Kidney epithelial cell (primary cell): ENCODE data around the gene HSCB. TPM values are rescaled to one million over a fixed set of nuclear protein-coding genes. Genes with fewer than 3 reads are reported as not detected.

Experiments used
- DNase-seq: peaks from one replicate; pipeline ENCODE4 v3.0.0-alpha.2; 2010; ENCODE audit warnings: low read depth
- H3K27me3 ChIP-seq: 2 replicates; pipeline ENCODE4 v1.6.0; 2011; ENCODE audit warnings: low read length; ENCODE audit not compliant: control insufficient read depth, insufficient read depth
- H3K36me3 ChIP-seq: 2 replicates; pipeline ENCODE4 v1.5.1; 2011; ENCODE audit warnings: low read length; ENCODE audit not compliant: control insufficient read depth, insufficient read depth
- H3K4me3 ChIP-seq: 2 replicates; pipeline ENCODE4 v1.5.1; 2011; ENCODE audit warnings: low read depth, mild to moderate bottlenecking, control low read depth, low read length
- total RNA-seq: library from RNA; depleted of rRNA; stranded (reverse); fragments of >200 nt; gene quantifications from 2 replicates; pipeline ENCODE4 v1.2.3, GENCODE V29; 2015
- TF ChIP-seq, protein P1 (sequence below): IDR thresholded peaks from 2 replicates; pipeline ENCODE4 v1.5.1; 2011; ENCODE audit warnings: mild to moderate bottlenecking, moderate library complexity, low read length, control low read depth, inconsistent platforms; ENCODE audit not compliant: insufficient read depth, poor library complexity, severe bottlenecking

The HSCB gene
- total RNA-seq, 1 donor from 2014 or later = 34.2 TPM

DNA sequence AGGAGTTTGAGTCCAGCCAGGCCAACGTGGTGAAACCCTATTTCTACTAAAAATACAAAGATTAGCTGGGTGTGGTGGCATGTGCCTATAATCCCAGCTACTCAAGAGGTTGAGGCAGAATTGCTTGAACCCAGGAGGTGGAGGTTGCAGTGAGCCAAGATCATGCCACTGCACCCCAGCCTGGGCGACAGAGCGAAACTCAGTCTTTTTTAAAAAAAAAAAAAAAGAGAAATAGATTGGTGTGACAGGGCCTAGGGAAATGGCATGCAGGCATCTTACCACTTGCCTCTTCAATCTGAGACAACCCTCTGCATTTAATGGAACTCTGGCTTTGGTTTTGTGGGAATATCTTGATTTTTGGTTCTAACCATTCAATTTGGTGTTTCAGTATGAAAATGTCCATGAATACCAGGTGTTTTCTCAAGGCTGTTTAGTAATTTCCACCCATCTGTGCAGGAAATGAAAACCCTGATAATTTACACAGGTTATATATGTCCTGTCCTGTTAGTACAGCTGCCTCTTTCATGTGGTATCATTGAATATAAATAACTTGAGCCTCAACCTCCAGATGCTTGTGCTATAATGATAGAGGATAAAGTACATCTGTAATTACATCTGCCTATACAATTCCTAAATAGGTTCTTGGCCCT lies 50.1 kb downstream of the HSCB start:
- no peaks in the 10 kb centered on the region for H3K27me3 ChIP-seq
- TF ChIP-seq, protein P1, sequence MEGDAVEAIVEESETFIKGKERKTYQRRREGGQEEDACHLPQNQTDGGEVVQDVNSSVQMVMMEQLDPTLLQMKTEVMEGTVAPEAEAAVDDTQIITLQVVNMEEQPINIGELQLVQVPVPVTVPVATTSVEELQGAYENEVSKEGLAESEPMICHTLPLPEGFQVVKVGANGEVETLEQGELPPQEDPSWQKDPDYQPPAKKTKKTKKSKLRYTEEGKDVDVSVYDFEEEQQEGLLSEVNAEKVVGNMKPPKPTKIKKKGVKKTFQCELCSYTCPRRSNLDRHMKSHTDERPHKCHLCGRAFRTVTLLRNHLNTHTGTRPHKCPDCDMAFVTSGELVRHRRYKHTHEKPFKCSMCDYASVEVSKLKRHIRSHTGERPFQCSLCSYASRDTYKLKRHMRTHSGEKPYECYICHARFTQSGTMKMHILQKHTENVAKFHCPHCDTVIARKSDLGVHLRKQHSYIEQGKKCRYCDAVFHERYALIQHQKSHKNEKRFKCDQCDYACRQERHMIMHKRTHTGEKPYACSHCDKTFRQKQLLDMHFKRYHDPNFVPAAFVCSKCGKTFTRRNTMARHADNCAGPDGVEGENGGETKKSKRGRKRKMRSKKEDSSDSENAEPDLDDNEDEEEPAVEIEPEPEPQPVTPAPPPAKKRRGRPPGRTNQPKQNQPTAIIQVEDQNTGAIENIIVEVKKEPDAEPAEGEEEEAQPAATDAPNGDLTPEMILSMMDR = no peak
- H3K36me3 ChIP-seq = peaks cover 4% of the 10 kb centered on the region
- H3K4me3 ChIP-seq = no peak overlapping the region
- DNase-seq = no peak

DNA sequence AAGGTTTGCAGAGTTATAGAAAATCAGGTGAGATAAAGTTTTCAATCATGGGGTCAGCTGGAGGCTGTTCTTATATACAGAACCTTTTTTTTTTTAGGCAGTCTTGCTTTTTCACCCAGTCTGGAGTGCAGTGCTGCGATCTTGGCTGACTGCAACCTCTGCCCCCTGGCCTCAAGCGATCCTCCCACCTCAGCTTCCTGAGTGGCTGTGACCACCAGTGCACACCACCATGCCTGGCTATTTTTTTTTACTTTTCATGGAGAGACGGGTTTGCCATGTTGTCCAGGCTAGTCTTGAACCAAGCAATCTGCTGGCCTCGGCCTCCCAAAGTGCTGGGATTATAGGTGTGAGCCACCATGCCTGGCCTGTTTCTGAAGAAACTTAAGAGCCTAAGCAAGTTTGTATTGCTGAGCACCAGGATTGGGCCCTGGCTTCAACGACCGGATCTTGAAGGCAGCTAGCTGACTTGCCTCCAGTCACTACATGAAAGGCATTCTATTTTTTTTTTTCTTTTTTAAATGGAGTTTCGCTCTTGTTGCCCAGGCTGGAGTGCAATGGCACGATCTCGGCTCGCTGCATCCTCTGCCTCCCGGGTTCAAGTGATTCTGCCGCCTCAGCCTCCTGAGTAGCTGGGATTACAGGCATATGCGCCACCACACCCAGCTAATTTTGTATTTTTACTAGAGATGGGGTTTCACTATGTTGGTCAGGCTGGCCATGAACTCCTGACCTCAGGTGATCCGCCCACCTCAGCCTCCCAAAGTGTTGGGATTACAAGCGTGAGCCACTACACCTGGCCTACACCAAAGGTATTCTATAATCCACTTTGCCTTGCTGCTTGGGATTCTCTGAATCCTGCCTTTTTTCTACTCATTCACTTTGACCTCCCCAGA lies 50.9 kb downstream of the HSCB start:
- H3K27me3 ChIP-seq = no peaks in the 10 kb centered on the region
- peaks cover 4% of the 10 kb centered on the region for H3K36me3 ChIP-seq
- TF ChIP-seq, protein P1 = no peak
- DNase-seq = no peak
- H3K4me3 ChIP-seq = no peak overlapping the region

DNA sequence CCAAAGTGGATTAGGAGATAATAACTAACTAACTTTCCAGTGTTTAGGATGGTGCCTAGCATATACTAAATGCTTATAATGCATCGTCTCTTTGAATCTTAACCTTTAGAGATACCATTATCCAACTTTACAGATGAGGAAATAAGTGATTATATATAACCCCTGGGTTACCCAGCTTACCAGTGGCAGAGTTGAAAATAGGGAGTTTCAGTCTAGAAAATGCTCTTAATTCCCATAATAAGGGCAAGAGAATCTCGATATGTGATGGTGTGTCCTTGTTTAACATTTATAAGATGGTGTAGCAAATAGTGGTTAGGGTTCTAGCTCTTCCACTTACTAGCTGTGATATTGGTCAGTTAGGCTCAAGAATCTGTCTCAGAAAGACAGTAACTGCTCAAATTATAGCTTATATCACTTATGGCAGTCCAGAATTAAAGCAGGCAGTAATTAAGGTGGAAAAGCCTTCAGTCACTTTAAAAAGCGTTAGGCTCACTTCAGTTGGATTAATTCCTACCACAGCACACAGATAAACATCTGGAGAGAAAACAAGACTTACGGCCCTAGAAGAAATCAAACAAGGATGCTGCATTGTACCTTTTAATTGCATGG lies 52.2 kb downstream of the HSCB start:
- Histone ChIP-seq H3K4me3 (no peak overlapping the region), H3K27me3 (no peaks in the 10 kb centered on the region), H3K36me3 (peaks cover 4% of the 10 kb centered on the region)
- TF ChIP-seq, protein P1 = no peak
- no peak for DNase-seq

DNA sequence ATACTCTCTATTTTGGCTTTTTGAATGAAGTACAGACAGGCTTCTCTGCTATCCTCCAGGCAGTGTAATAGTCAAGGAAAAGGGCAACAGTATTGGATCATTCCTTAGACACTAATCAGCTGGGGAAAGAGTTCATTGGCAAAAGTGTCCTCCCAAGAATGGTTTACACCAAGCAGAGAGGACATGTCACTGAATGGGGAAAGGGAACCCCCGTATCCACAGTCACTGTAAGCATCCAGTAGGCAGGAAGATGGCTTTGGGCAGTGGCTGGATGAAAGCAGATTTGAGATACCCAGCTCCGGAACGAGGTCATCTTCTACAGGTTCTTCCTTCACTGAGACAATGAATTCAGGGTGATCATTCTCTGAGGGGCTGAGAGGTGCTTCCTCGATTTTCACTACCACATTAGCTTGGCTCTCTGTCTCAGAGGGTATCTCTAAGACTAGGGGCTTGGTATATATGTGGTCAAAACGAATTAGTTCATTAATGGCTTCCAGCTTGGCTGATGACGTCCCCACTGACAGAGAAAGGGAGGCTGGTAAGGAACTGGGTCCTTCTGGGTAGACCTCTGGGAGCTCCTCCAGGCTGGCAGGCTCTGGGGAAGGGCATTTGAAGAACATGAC lies 53.3 kb downstream of the HSCB start:
- no peak overlapping the region for H3K4me3 ChIP-seq
- H3K27me3 ChIP-seq = no peaks in the 10 kb centered on the region
- TF ChIP-seq, protein P1 = no peak
- DNase-seq = no peak
- H3K36me3 ChIP-seq = peaks cover 4% of the 10 kb centered on the region

DNA sequence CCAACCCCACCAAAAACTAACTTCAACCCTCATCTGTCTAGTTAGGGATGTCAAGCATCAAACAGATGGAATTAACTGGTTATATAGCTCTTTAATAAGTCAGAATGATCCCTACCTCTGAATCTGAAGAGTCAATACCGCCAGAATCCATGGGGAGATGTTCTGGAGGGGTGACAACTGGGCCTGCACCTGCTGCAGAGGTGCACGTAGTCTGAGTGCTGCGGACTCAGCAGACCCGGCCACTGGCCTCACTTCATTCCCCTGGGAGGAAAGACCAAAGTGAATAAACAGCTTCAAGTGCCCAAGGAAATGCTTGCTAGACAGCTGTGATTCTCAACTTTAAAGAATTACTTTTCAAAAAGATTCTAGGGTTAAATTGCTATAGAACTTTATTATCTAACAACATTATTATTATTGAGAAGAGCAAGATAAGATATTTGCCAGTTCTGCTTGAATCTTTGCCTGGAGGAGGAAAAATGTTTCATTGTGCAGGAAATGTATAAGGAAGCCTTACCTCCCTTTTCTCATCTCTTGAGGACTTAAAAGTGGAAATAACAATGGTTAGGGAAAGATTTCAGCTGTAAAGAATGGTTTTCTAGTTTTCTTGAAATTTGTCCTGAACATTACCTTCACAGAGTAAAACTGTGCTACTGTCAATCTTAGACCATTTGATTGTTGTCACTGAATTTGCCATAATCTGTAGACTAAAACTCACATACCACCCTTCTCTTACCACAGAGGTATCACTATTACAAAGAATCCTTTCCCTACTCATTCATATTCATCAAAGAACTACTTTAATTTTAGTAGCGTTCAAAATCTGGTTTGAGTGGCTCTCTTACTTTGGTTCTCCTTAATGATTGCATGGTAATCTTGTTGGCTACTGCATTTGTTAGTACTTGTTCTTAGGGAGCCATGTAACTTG lies 54.4 kb downstream of the HSCB start:
- no peaks in the 10 kb centered on the region for H3K27me3 ChIP-seq
- TF ChIP-seq, protein P1 = no peak
- DNase-seq = no peak
- no peak overlapping the region for H3K4me3 ChIP-seq
- H3K36me3 ChIP-seq = peaks cover 4% of the 10 kb centered on the region
